Measurements from ENCODE around the gene GRB2. TPM values are rescaled to one million over a fixed set of nuclear protein-coding genes. Genes with fewer than 3 reads are reported as not detected.
A peak's percentile ranks its signal among the peaks of the same experiment; 100 is the strongest.

GRB2 gene
- total and polyA plus RNA-seq, 10 donors = 66.8 to 352 (median 209) TPM

GRCh38 chr17:75325348-75325747, 80.1 kb downstream of the GRB2 start:
- Histone ChIP-seq H3K4me1 (peaks cover 19 to 85% (median 59%) of the 10 kb centered on the region in 6 donors), H3K27ac (peak overlapping the region; percentile 21 to 82 (median 72)), H3K27me3 (replicated peaks in 1 of 7) (no peaks in the 10 kb centered on the region), H3K36me3 (peaks cover 2 to 95% (median 37%) of the 10 kb centered on the region in 6 donors), H3K4me3 (peak overlapping the region in 1 of 8 donors; percentile 13), H3K9me3 (no peaks in the 10 kb centered on the region)
- TF ChIP-seq POLR2A (IDR thresholded peaks at IDR 0.05) (no peak), POLR2AphosphoS5 (IDR thresholded peaks at IDR 0.05) (peak in 2 of 3 donors; percentile 19 to 42)
- 63 to 78% (median 76%) methylated on average over 6 of the region's 6 CpGs for WGBS, 5 donors
- DNase-seq = peak; percentile 68
- intact Hi-C loops (cut with DNase I; ENCODE audit: low total_unique reads) = no loop called here

DNA sequence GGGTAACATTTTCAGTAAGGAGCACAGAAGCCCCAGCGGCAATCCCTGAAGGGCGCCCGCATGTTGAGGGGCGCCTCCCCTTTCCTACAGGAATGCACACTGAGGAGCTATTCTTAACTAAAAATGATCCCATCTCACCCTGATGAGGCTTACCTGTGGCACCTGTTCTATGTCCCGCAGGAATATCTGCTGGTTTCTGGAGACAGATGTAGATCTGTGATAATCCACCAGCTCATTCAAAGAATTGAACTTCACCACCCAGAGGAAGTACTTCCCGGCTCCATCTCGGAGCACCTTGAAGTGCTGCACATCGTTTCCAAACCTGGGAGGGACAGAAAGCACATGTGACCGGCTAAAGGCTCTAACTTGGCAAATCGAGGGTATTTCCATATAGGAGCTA, 84.0 kb downstream of the GRB2 start:
- TF ChIP-seq POLR2AphosphoS5 (IDR thresholded peaks at IDR 0.05) (no peak), CTCF (IDR thresholded peaks at IDR 0.05 in 8 of 11, conservative IDR thresholded peaks at IDR 0.05 in 3 of 11) (no peak), POLR2A (IDR thresholded peaks at IDR 0.05) (no peak)
- no peak overlapping the region for H3K4me3 ChIP-seq
- 82 to 94% (median 86%) methylated on average over 10 of the region's 10 CpGs for WGBS, 5 donors
- H3K9me3 ChIP-seq = no peaks in the 10 kb centered on the region
- peaks cover 2 to 96% (median 55%) of the 10 kb centered on the region in 6 donors for H3K36me3 ChIP-seq
- intact Hi-C loops (cut with DNase I; ENCODE audit: low total_unique reads) = no loop called here
- DNase-seq = no peak
- H3K4me1 ChIP-seq = peaks cover 16 to 90% (median 54%) of the 10 kb centered on the region in 6 donors
- no peaks in the 10 kb centered on the region for H3K27me3 ChIP-seq (replicated peaks in 1 of 7)
- H3K27ac ChIP-seq = peak overlapping the region in 2 of 8 donors; percentile 70 to 90

GRCh38 chr17:75319904-75320691, 85.4 kb downstream of the GRB2 start:
- TF ChIP-seq CTCF (IDR thresholded peaks at IDR 0.05 in 8 of 11, conservative IDR thresholded peaks at IDR 0.05 in 3 of 11) = no peak
- peak in 1 of 3 donors; percentile 12 for TF ChIP-seq POLR2AphosphoS5 (IDR thresholded peaks at IDR 0.05)
- no peak for TF ChIP-seq POLR2A (IDR thresholded peaks at IDR 0.05)
- Histone ChIP-seq H3K4me1 (peaks cover 5 to 90% (median 51%) of the 10 kb centered on the region in 6 donors), H3K9me3 (no peaks in the 10 kb centered on the region), H3K36me3 (peaks cover 2 to 82% (median 49%) of the 10 kb centered on the region in 6 donors), H3K27ac (peak overlapping the region in 7 of 8 donors; percentile 44 to 90 (median 70)), H3K4me3 (no peak overlapping the region), H3K27me3 (replicated peaks in 1 of 7) (no peaks in the 10 kb centered on the region)
- 77 to 90% (median 83%) methylated on average over 20 of the region's 20 CpGs for WGBS, 5 donors
- DNase-seq = peak; percentile 56
- intact Hi-C loops (cut with DNase I; ENCODE audit: low total_unique reads) = no loop called here

- Histone ChIP-seq H3K36me3 (peaks cover 2 to 68% (median 41%) of the 10 kb centered on the region in 6 donors), H3K27ac (peak overlapping the region in 4 of 8 donors; percentile 70 to 90 (median 87)), H3K27me3 (replicated peaks in 1 of 7) (no peaks in the 10 kb centered on the region), H3K4me1 (peaks cover 5 to 92% (median 52%) of the 10 kb centered on the region in 6 donors), H3K4me3 (no peak overlapping the region), H3K9me3 (no peaks in the 10 kb centered on the region)
- intact Hi-C loops (cut with DNase I; ENCODE audit: low total_unique reads) = no loop called here
- peak; percentile 71 for DNase-seq
- WGBS, 5 donors = 83 to 93% (median 89%) methylated on average over 10 of the region's 10 CpGs
- TF ChIP-seq POLR2AphosphoS5 (IDR thresholded peaks at IDR 0.05) (peak; percentile 28 to 58 (median 46)), POLR2A (IDR thresholded peaks at IDR 0.05) (no peak)
Observed at GRCh38 chr17:75318615-75319222, 86.8 kb downstream of the GRB2 start.

DNA sequence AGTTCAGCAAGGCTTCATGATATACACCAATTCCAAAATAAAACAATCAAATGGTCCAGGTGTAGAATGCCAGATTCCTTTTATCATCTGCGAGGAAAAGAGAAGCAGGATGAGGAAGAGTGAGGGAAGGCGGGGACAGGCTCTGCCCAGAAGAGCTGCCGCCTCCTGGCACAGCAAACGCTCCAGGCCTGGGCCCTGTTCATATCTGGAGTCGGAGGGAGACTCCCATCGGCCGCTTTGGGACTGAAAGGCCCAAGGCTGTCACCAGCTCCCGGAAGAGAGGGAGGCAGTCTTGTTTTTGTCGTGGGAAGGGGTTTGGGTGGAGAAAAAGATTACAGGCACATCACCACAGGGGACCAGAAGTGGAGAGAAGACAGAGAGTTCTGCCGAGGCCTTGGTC, 87.3 kb downstream of the GRB2 start:
- Histone ChIP-seq H3K9me3 (no peaks in the 10 kb centered on the region), H3K36me3 (peaks cover 2 to 63% (median 38%) of the 10 kb centered on the region in 6 donors), H3K4me1 (peaks cover 6 to 92% (median 51%) of the 10 kb centered on the region in 6 donors), H3K4me3 (no peak overlapping the region), H3K27me3 (replicated peaks in 1 of 7) (no peaks in the 10 kb centered on the region), H3K27ac (peak overlapping the region in 4 of 8 donors; percentile 70 to 90 (median 87))
- peak; percentile 65 for DNase-seq
- WGBS, 5 donors = 78 to 86% (median 80%) methylated on average over 10 of the region's 10 CpGs
- TF ChIP-seq CTCF (IDR thresholded peaks at IDR 0.05 in 8 of 11, conservative IDR thresholded peaks at IDR 0.05 in 3 of 11) (no peak), POLR2AphosphoS5 (IDR thresholded peaks at IDR 0.05) (peak in 1 of 3 donors; percentile 6), POLR2A (IDR thresholded peaks at IDR 0.05) (no peak)
- intact Hi-C loops (cut with DNase I; ENCODE audit: low total_unique reads) = no loop called here

Measured in spleen (tissue), 11 donors.